CD8-positive, alpha-beta memory T cell (primary cell): ENCODE data around the gene PRPS2. TPM values are rescaled to one million over a fixed set of nuclear protein-coding genes. Genes with fewer than 3 reads are reported as not detected.
A peak's percentile ranks its signal among the peaks of the same experiment; 100 is the strongest.

Experiments used
- CTCF ChIA-PET: fragments of 350-600 bp; sonication (Branson Sonifier 250); formaldehyde crosslinking; loops from one replicate; lab custom pipeline; 2021; ENCODE audit warnings: antibody characterized with exemption; lab: Charles Lee
- POLR2A ChIA-PET: fragments of 350-600 bp; sonication (Branson Sonifier 250); formaldehyde crosslinking; loops from one replicate; lab custom pipeline; 2021; ENCODE audit warnings: antibody characterized with exemption; lab: Charles Lee
- DNase-seq, 5 donors: peaks; one replicate each; pipeline versions ENCODE4 v3.0.0 to v3.0.0-alpha.2; 2020 to 2022; ENCODE audit warnings: mixed read lengths in 1 of 5
- H3K27ac ChIP-seq: one replicate; pipeline ENCODE4 v1.7.0; 2013; ENCODE audit warnings: low read depth, mild to moderate bottlenecking, low read length, moderate library complexity
- H3K27me3 ChIP-seq: 2 replicates; pipeline ENCODE4 v1.7.0; 2013; ENCODE audit warnings: low read length, mild to moderate bottlenecking; ENCODE audit not compliant: insufficient read depth, poor library complexity, severe bottlenecking
- H3K36me3 ChIP-seq: 2 replicates; pipeline ENCODE4 v1.7.0; 2013; ENCODE audit warnings: mild to moderate bottlenecking, low read length, moderate library complexity; ENCODE audit not compliant: insufficient read depth
- H3K4me1 ChIP-seq: 2 replicates; pipeline ENCODE4 v1.7.0; 2013; ENCODE audit warnings: mild to moderate bottlenecking, low read length, moderate library complexity; ENCODE audit not compliant: insufficient read depth
- H3K4me3 ChIP-seq: 2 replicates; pipeline ENCODE4 v1.7.0; 2013; ENCODE audit warnings: mild to moderate bottlenecking, low read length
- H3K9me3 ChIP-seq: 2 replicates; pipeline ENCODE4 v1.7.0; 2013; ENCODE audit warnings: mild to moderate bottlenecking, low read length
- H3K27ac Mint-ChIP-seq, 8 donors: one replicate each; pipeline ENCODE4 v1.8.0; 2020 to 2021; ENCODE audit warnings: mixed read lengths in 8 of 8, mild to moderate bottlenecking in 6 of 8, inconsistent platforms in 3 of 8, moderate library complexity in 3 of 8
- H3K27me3 Mint-ChIP-seq, 2 donors: one replicate each; pipeline ENCODE4 v1.8.0; 2020 to 2021; ENCODE audit warnings: mixed read lengths in 2 of 2, mild to moderate bottlenecking in 1 of 2, moderate library complexity in 1 of 2
- H3K36me3 Mint-ChIP-seq, 3 donors: one replicate each; pipeline ENCODE4 v1.8.0; 2020 to 2021; ENCODE audit warnings: mixed read lengths in 3 of 3, inconsistent platforms in 1 of 3, mild to moderate bottlenecking in 1 of 3
- H3K4me1 Mint-ChIP-seq, 3 donors: one replicate each; pipeline ENCODE4 v1.8.0; 2020 to 2021; ENCODE audit warnings: mixed read lengths in 3 of 3, inconsistent platforms in 1 of 3, mild to moderate bottlenecking in 1 of 3
- H3K4me3 Mint-ChIP-seq, 7 donors: one replicate each; pipeline ENCODE4 v1.8.0; 2020 to 2021; ENCODE audit warnings: mixed read lengths in 7 of 7, mild to moderate bottlenecking in 6 of 7, moderate library complexity in 4 of 7, inconsistent platforms in 2 of 7
- H3K9me3 Mint-ChIP-seq, 5 donors: one replicate each; pipeline ENCODE4 v1.8.0; 2020 to 2022; ENCODE audit warnings: mixed read lengths in 5 of 5, mild to moderate bottlenecking in 3 of 5, moderate library complexity in 2 of 5, inconsistent platforms in 1 of 5
- polyA plus RNA-seq: library from polyadenylated mRNA; unstranded; fragments of 300-500 nt; fragmentation: Illumina TruSeq; gene quantifications from one replicate; pipeline ENCODE4 v1.2.3, GENCODE V29; 2021
- total RNA-seq, 2 experiments: library from RNA; stranded (reverse); gene quantifications; one replicate each; pipeline ENCODE4 v1.2.3, GENCODE V29; 2021

The PRPS2 gene
- total and polyA plus RNA-seq, 3 experiments from 2014 or later: 28.8 to 81.8 (median 80.4) TPM

GRCh38 chrX:12794654-12795053, 3.4 kb downstream of the PRPS2 start:
- H3K4me1 ChIP-seq: peaks cover 6% of the 10 kb centered on the region
- Mint-ChIP-seq H3K4me3 (peak overlapping the region in 1 of 7 donors; percentile 59), H3K36me3 (peaks cover 0 to 20% (median 0%) of the 10 kb centered on the region in 3 donors), H3K27ac (no peak overlapping the region), H3K9me3 (peaks cover 0 to 2% (median 0%) of the 10 kb centered on the region in 5 donors), H3K4me1 (peaks cover 12 to 39% (median 27%) of the 10 kb centered on the region in 3 donors), H3K27me3 (peaks cover 0 to 1% of the 10 kb centered on the region in 2 donors)
- CTCF ChIA-PET: no interaction called here
- no peak overlapping the region for H3K27ac ChIP-seq
- H3K36me3 ChIP-seq: no peaks in the 10 kb centered on the region
- H3K27me3 ChIP-seq: no peaks in the 10 kb centered on the region
- no peak overlapping the region for H3K4me3 ChIP-seq
- POLR2A ChIA-PET: no interaction called here
- H3K9me3 ChIP-seq: no peaks in the 10 kb centered on the region
- no peak for DNase-seq

DNA sequence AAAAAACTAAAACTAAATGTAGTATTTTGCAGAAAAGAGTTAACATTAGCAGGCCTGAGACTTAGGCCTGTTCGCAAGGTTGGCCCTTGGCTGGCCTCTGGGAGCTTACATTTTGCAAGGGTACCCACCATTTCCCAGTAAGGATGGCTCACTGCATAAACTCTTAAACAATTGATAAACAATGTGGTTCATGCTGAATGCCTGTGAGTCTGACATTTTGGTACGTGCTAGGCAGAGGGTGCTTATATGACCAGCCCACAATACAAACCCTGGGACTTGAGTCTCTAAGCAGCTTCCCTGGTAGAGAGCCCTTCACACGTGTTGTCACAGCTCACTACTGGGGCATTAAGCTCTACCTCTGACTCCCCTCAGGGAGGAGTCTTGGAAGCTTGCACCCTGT, 7.4 kb downstream of the PRPS2 start:
- Mint-ChIP-seq H3K4me1 (peaks cover 0 to 15% (median 5%) of the 10 kb centered on the region in 3 donors), H3K27ac (peak overlapping the region in 1 of 8 donors; percentile 92), H3K27me3 (peaks cover 0 to 3% of the 10 kb centered on the region in 2 donors), H3K4me3 (no peak overlapping the region), H3K9me3 (peaks cover 0 to 2% (median 0%) of the 10 kb centered on the region in 5 donors), H3K36me3 (peaks cover 0 to 44% (median 6%) of the 10 kb centered on the region in 3 donors)
- Histone ChIP-seq H3K4me3 (no peak overlapping the region), H3K27ac (no peak overlapping the region), H3K36me3 (no peaks in the 10 kb centered on the region), H3K9me3 (no peaks in the 10 kb centered on the region), H3K27me3 (no peaks in the 10 kb centered on the region), H3K4me1 (no peaks in the 10 kb centered on the region)
- ChIA-PET CTCF (no interaction called here), POLR2A (no interaction called here)
- DNase-seq: no peak

- ChIA-PET POLR2A (no interaction called here), CTCF (no interaction called here)
- H3K4me3 Mint-ChIP-seq: no peak overlapping the region
- Histone ChIP-seq H3K4me3 (no peak overlapping the region), H3K27ac (no peak overlapping the region), H3K36me3 (no peaks in the 10 kb centered on the region), H3K9me3 (no peaks in the 10 kb centered on the region), H3K4me1 (no peaks in the 10 kb centered on the region), H3K27me3 (no peaks in the 10 kb centered on the region)
- peaks cover 0 to 47% (median 6%) of the 10 kb centered on the region in 3 donors for H3K36me3 Mint-ChIP-seq
- peak overlapping the region in 1 of 8 donors; percentile 92 for H3K27ac Mint-ChIP-seq
- H3K27me3 Mint-ChIP-seq: peaks cover 0 to 3% of the 10 kb centered on the region in 2 donors
- H3K4me1 Mint-ChIP-seq: peaks cover 0 to 12% (median under 1%) of the 10 kb centered on the region in 3 donors
- DNase-seq: no peak
- H3K9me3 Mint-ChIP-seq: peaks cover 0 to 2% (median 0%) of the 10 kb centered on the region in 5 donors
Observed at GRCh38 chrX:12799118-12799517, 7.9 kb downstream of the PRPS2 start.

GRCh38 chrX:12802741-12803140, 11.5 kb downstream of the PRPS2 start:
- no peaks in the 10 kb centered on the region for H3K9me3 ChIP-seq
- peaks cover 0 to 3% of the 10 kb centered on the region in 2 donors for H3K27me3 Mint-ChIP-seq
- H3K9me3 Mint-ChIP-seq: peaks cover 0 to 2% (median 0%) of the 10 kb centered on the region in 5 donors
- H3K4me3 Mint-ChIP-seq: no peak overlapping the region
- H3K4me1 Mint-ChIP-seq: peaks cover 0 to 3% (median 0%) of the 10 kb centered on the region in 3 donors
- H3K4me1 ChIP-seq: no peaks in the 10 kb centered on the region
- no peak overlapping the region for H3K27ac Mint-ChIP-seq
- peaks cover 0 to 55% (median 9%) of the 10 kb centered on the region in 3 donors for H3K36me3 Mint-ChIP-seq
- no peak overlapping the region for H3K27ac ChIP-seq
- no peak for DNase-seq
- H3K27me3 ChIP-seq: no peaks in the 10 kb centered on the region
- CTCF ChIA-PET: no interaction called here
- POLR2A ChIA-PET: no interaction called here
- H3K4me3 ChIP-seq: no peak overlapping the region
- no peaks in the 10 kb centered on the region for H3K36me3 ChIP-seq

DNA sequence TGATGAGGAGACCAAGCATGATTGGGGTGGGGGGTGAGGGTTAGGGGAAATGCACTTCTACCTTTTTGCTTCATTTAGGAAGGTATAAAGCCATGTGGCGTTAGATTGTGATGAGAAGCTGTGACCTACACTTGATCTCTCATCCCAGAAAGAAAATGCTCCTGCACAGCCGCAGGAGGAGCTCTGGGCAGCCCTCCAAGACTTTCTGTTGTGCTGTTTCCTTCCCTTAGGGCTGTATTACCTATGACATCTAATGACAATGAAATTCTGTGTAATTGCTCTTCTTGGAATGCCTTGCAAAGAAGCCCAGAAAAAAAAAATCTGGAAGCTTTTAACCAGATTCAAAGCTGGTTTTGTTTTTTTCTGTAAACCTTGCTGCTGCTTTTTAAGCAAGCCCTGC, 13.4 kb downstream of the PRPS2 start:
- Mint-ChIP-seq H3K36me3 (peaks cover 0 to 55% (median 9%) of the 10 kb centered on the region in 3 donors), H3K4me1 (peaks cover 0 to 3% (median 0%) of the 10 kb centered on the region in 3 donors)

GRCh38 chrX:12805333-12805732, 14.1 kb downstream of the PRPS2 start:
- no peak overlapping the region for H3K4me3 Mint-ChIP-seq
- ChIA-PET CTCF (no interaction called here), POLR2A (no interaction called here)
- Histone ChIP-seq H3K27me3 (no peaks in the 10 kb centered on the region), H3K9me3 (no peaks in the 10 kb centered on the region), H3K36me3 (no peaks in the 10 kb centered on the region), H3K4me3 (no peak overlapping the region), H3K4me1 (no peaks in the 10 kb centered on the region), H3K27ac (no peak overlapping the region)
- peaks cover 0 to 5% of the 10 kb centered on the region in 2 donors for H3K27me3 Mint-ChIP-seq
- no peak for DNase-seq
- H3K9me3 Mint-ChIP-seq: peaks cover 0 to 2% (median 0%) of the 10 kb centered on the region in 5 donors
- H3K4me1 Mint-ChIP-seq: peaks cover 0 to 3% (median 0%) of the 10 kb centered on the region in 3 donors
- peaks cover 0 to 54% (median 8%) of the 10 kb centered on the region in 3 donors for H3K36me3 Mint-ChIP-seq
- no peak overlapping the region for H3K27ac Mint-ChIP-seq

More for the DNA sequence above, 13.4 kb downstream of the PRPS2 start:
- POLR2A ChIA-PET: no interaction called here
- Mint-ChIP-seq H3K27me3 (peaks cover 0 to 5% of the 10 kb centered on the region in 2 donors), H3K9me3 (peaks cover 0 to 2% (median 0%) of the 10 kb centered on the region in 5 donors), H3K27ac (peak overlapping the region in 1 of 8 donors; percentile 9), H3K4me3 (no peak overlapping the region)
- no peaks in the 10 kb centered on the region for H3K27me3 ChIP-seq
- DNase-seq: no peak
- no peak overlapping the region for H3K27ac ChIP-seq
- H3K9me3 ChIP-seq: no peaks in the 10 kb centered on the region
- H3K36me3 ChIP-seq: no peaks in the 10 kb centered on the region
- no peaks in the 10 kb centered on the region for H3K4me1 ChIP-seq
- CTCF ChIA-PET: no interaction called here
- no peak overlapping the region for H3K4me3 ChIP-seq

- no peak for DNase-seq
- no peak overlapping the region for H3K27ac Mint-ChIP-seq
- no peaks in the 10 kb centered on the region for H3K4me1 Mint-ChIP-seq
- H3K9me3 Mint-ChIP-seq: no peaks in the 10 kb centered on the region
- ChIA-PET CTCF (no interaction called here), POLR2A (no interaction called here)
- no peak overlapping the region for H3K4me3 ChIP-seq
- H3K27me3 Mint-ChIP-seq: peaks cover 0 to 10% of the 10 kb centered on the region in 2 donors
- no peaks in the 10 kb centered on the region for H3K27me3 ChIP-seq
- H3K9me3 ChIP-seq: no peaks in the 10 kb centered on the region
- no peaks in the 10 kb centered on the region for H3K4me1 ChIP-seq
- H3K4me3 Mint-ChIP-seq: no peak overlapping the region
- peaks cover 0 to 45% (median 0%) of the 10 kb centered on the region in 3 donors for H3K36me3 Mint-ChIP-seq
- H3K27ac ChIP-seq: no peak overlapping the region
- H3K36me3 ChIP-seq: no peaks in the 10 kb centered on the region
Observed at GRCh38 chrX:12811658-12812057, 20.4 kb downstream of the PRPS2 start.

DNA sequence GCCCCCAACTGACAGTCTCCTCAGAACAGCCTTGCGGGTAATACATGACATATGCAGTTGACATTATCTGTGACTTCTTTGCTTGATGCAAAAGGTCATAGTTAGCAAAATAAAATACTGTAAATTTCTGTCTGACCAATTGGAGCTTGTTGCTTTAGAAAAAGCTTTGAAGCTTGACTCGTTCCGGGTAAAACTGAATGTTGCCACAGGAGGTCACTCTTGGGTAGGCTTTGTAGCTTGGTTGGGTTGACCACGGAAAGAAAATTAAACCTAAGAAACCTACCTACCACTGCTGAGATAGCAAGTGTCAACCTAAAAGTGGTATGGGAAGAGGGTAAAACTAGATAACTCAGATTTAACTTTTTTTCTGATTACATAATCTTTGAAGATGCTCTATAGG, 23.2 kb downstream of the PRPS2 start:
- Histone ChIP-seq H3K4me1 (no peaks in the 10 kb centered on the region), H3K4me3 (no peak overlapping the region), H3K36me3 (no peaks in the 10 kb centered on the region), H3K27ac (no peak overlapping the region), H3K27me3 (no peaks in the 10 kb centered on the region), H3K9me3 (no peaks in the 10 kb centered on the region)
- H3K36me3 Mint-ChIP-seq: peaks cover 0 to 47% (median 4%) of the 10 kb centered on the region in 3 donors
- peak in 4 of 5 donors; percentile 1 to 47 (median 18) for DNase-seq
- no peaks in the 10 kb centered on the region for H3K9me3 Mint-ChIP-seq
- H3K27me3 Mint-ChIP-seq: peaks cover 0 to 8% of the 10 kb centered on the region in 2 donors
- H3K4me1 Mint-ChIP-seq: no peaks in the 10 kb centered on the region
- no peak overlapping the region for H3K4me3 Mint-ChIP-seq
- ChIA-PET CTCF (interaction anchor here (0.7 to 2.0 kb wide), 3 partner anchors 21 to 674 kb away, joined by 3 to 6 read pairs (median 5); no protein-coding TSS in a partner anchor), POLR2A (no interaction called here)
- peak overlapping the region in 1 of 8 donors; percentile 83 for H3K27ac Mint-ChIP-seq
